ENCODE data around the gene KRR1. TPM values are rescaled to one million over a fixed set of nuclear protein-coding genes. Genes with fewer than 3 reads are reported as not detected.

KRR1 gene
- polyA plus RNA-seq, 3 donors, result 90.2 to 117 (median 98.5) TPM

Other genes starting within 250 kb of the KRR1 start
- 1 to 10 TPM; 6.9 to 9.5 (median 7.4) TPM for gene CAPS2, start 181.3 kb downstream of the KRR1 start, polyA plus RNA-seq (ENCODE audit: insufficient read length in 3 of 3)
- under 1 TPM in 2 of 3 donors, not detected in 1; 0.24 to 0.60 TPM for gene GLIPR1L1, start 176.9 kb downstream of the KRR1 start, polyA plus RNA-seq (ENCODE audit: insufficient read length in 3 of 3)
- 1 to 10 TPM; 2.3 to 4.0 (median 2.9) TPM for gene GLIPR1L2, start 120.5 kb downstream of the KRR1 start, polyA plus RNA-seq (ENCODE audit: insufficient read length in 3 of 3)
- gene GLIPR1, start 30.9 kb downstream of the KRR1 start, polyA plus RNA-seq (ENCODE audit: insufficient read length in 3 of 3), result 10 to 100 TPM; 12.3 to 17.3 (median 14.6) TPM